Upper lobe of right lung (tissue), 1 donor: ENCODE measurements around the gene POU2F3. TPM values are rescaled to one million over a fixed set of nuclear protein-coding genes. Genes with fewer than 3 reads are reported as not detected.
A peak's percentile ranks its signal among the peaks of the same experiment; 100 is the strongest.

ENCODE experiments used
- ATAC-seq: fragments of 200-7000 bp; cut with Tn5 transposase; one replicate; pipeline ENCODE4 v1.9.1; 2020; ENCODE audit warnings: mild to moderate bottlenecking, moderate library complexity
- DNase-seq: peaks from one replicate; pipeline ENCODE4 v3.0.0-alpha.2; 2020
- H3K27ac ChIP-seq: fragments of 200-600 bp; one replicate; pipeline ENCODE4 v1.8.0; 2022
- H3K27me3 ChIP-seq: fragments of 200-600 bp; one replicate; pipeline ENCODE4 v1.8.0; 2022; ENCODE audit warnings: mild to moderate bottlenecking
- H3K36me3 ChIP-seq: fragments of 200-600 bp; one replicate; pipeline ENCODE4 v1.8.0; 2022
- H3K4me1 ChIP-seq: fragments of 200-600 bp; one replicate; pipeline ENCODE4 v1.8.0; 2022
- H3K4me3 ChIP-seq: fragments of 200-600 bp; one replicate; pipeline ENCODE4 v1.8.0; 2022; ENCODE audit warnings: mild to moderate bottlenecking
- H3K9me3 ChIP-seq: fragments of 200-600 bp; one replicate; pipeline ENCODE4 v1.8.0; 2022
- intact Hi-C: fragments of 100-400 bp; cut with DNase I; formaldehyde crosslinking; loops from one replicate; pipeline ENCODE4 v1.11.0; 2022
- total RNA-seq: library from RNA; stranded (reverse); fragmentation: NEBNext Ultra II Directional; extraction: Animal tissue kit (Norgen Biotek cat#: 25700); gene quantifications from one replicate; pipeline ENCODE4 v1.2.1, GENCODE V29; 2021
- TF ChIP-seq, protein P1 (sequence below): fragments of 200-600 bp; IDR thresholded peaks from one replicate; pipeline ENCODE4 v1.8.0; 2022; ENCODE audit warnings: antibody characterized with exemption
- donor health status: DM: no; HTN: yes; CAD: no; lungs with severe emphysema.

The POU2F3 gene
- total RNA-seq, 1 donor from 2014 or later, result 3.0 TPM

DNA sequence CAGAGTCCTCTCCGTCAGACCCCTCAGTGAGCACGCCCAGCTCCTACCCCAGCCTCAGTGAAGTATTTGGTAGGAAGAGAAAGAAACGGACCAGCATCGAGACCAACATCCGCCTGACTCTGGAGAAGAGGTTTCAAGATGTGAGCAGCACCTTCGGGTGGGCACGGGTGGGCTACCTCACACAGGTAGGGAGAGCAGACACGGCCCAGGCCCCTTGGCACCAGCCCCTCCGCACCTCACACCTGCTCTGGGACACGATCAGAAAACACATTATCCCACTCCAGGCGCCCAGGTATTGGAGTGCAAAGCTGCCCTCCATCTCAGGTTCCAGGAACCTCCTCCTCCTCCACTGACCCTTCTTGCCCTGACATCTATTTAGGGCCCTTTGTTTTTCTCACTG, 67.5 kb downstream of the POU2F3 start:
- no peak for DNase-seq

DNA sequence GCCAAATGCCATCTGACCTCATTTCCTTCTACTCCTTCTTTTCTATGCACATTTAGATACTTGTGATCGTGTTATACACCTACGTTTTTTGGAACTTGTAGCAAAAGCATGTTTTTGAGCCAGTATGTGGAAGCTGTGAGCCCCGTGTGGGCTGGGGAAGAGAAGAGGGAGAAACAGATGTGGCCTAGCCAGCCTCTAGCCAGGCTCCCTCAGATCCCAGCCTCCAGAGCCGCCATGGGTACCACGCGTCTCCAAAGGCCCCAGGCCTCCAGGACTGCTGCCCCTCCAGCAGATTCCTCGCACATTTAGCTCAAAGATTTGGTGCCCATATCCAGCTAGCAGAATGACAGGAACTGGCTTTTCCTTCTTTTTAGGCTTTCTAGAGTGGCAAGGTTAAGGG, 68.1 kb downstream of the POU2F3 start:
- DNase-seq (no peak), ATAC-seq (no peak)
- Histone ChIP-seq H3K4me3 (no peak overlapping the region), H3K27ac (no peak overlapping the region), H3K9me3 (no peaks in the 10 kb centered on the region), H3K4me1 (no peaks in the 10 kb centered on the region), H3K27me3 (no peaks in the 10 kb centered on the region), H3K36me3 (no peaks in the 10 kb centered on the region)
- TF ChIP-seq, protein P1, sequence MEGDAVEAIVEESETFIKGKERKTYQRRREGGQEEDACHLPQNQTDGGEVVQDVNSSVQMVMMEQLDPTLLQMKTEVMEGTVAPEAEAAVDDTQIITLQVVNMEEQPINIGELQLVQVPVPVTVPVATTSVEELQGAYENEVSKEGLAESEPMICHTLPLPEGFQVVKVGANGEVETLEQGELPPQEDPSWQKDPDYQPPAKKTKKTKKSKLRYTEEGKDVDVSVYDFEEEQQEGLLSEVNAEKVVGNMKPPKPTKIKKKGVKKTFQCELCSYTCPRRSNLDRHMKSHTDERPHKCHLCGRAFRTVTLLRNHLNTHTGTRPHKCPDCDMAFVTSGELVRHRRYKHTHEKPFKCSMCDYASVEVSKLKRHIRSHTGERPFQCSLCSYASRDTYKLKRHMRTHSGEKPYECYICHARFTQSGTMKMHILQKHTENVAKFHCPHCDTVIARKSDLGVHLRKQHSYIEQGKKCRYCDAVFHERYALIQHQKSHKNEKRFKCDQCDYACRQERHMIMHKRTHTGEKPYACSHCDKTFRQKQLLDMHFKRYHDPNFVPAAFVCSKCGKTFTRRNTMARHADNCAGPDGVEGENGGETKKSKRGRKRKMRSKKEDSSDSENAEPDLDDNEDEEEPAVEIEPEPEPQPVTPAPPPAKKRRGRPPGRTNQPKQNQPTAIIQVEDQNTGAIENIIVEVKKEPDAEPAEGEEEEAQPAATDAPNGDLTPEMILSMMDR, result no peak
- intact Hi-C loops, result loop anchor here (10.0 kb wide), 1 partner anchor 133 kb away; no protein-coding TSS in a partner anchor

More for the DNA sequence above, 67.5 kb downstream of the POU2F3 start:
- H3K4me1 ChIP-seq, result peaks cover 4% of the 10 kb centered on the region
- TF ChIP-seq, protein P1, result no peak
- no peaks in the 10 kb centered on the region for H3K36me3 ChIP-seq
- no peaks in the 10 kb centered on the region for H3K27me3 ChIP-seq
- no peak overlapping the region for H3K27ac ChIP-seq
- intact Hi-C loops, result loop anchor here (10.0 kb wide), 1 partner anchor 133 kb away; no protein-coding TSS in a partner anchor
- ATAC-seq, result no peak
- no peaks in the 10 kb centered on the region for H3K9me3 ChIP-seq
- no peak overlapping the region for H3K4me3 ChIP-seq

DNA sequence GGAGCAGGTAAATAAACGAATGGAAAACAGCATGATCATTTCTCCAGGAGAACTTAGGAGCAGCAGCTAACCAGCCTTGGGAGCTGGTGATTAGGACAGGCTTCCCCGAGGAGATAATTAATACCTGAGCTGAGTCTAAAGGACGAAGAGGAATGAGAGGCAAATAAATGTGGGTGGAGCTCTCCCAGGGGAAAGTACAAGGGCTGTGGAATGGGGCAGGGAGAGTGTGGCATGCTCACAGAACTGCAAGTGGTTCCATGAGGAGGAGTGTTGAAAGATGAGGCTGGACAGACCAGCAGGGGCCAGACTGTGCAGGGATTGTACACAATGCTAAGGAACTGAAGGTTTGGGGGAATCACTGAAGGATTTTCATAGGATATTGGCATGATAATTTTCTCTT, 70.9 kb downstream of the POU2F3 start:
- TF ChIP-seq, protein P1, result no peak
- H3K4me3 ChIP-seq, result no peak overlapping the region
- intact Hi-C loops, result no loop called here
- ATAC-seq (peak; percentile 67), DNase-seq (no peak)
- no peaks in the 10 kb centered on the region for H3K36me3 ChIP-seq
- no peaks in the 10 kb centered on the region for H3K9me3 ChIP-seq
- H3K27me3 ChIP-seq, result no peaks in the 10 kb centered on the region
- H3K27ac ChIP-seq, result no peak overlapping the region
- H3K4me1 ChIP-seq, result peaks cover 4% of the 10 kb centered on the region

DNA sequence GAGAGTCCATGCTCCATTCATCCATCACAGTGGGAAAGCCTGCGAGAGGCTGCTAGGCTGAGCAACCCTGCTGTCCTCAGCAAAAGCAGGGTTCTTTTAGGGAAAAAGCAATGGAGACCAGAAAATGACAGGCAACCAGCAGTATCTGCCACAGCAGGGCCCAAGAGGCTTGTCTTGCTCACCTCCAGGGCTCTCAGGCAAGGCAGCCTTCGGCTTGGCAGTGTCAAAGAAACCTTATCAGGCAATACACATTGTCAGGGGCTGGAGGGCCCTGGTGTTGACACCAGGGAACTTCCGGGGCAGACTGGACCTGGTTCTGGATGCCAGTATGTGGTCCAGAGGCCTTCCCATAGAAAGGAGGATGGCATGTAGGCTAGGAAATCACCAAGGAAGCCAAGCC, 74.9 kb downstream of the POU2F3 start:
- ATAC-seq (no peak), DNase-seq (no peak)
- Histone ChIP-seq H3K27me3 (no peaks in the 10 kb centered on the region), H3K4me3 (no peak overlapping the region), H3K27ac (no peak overlapping the region), H3K4me1 (peaks cover 17% of the 10 kb centered on the region), H3K9me3 (no peaks in the 10 kb centered on the region), H3K36me3 (no peaks in the 10 kb centered on the region)
- intact Hi-C loops, result no loop called here
- TF ChIP-seq, protein P1, result no peak

DNA sequence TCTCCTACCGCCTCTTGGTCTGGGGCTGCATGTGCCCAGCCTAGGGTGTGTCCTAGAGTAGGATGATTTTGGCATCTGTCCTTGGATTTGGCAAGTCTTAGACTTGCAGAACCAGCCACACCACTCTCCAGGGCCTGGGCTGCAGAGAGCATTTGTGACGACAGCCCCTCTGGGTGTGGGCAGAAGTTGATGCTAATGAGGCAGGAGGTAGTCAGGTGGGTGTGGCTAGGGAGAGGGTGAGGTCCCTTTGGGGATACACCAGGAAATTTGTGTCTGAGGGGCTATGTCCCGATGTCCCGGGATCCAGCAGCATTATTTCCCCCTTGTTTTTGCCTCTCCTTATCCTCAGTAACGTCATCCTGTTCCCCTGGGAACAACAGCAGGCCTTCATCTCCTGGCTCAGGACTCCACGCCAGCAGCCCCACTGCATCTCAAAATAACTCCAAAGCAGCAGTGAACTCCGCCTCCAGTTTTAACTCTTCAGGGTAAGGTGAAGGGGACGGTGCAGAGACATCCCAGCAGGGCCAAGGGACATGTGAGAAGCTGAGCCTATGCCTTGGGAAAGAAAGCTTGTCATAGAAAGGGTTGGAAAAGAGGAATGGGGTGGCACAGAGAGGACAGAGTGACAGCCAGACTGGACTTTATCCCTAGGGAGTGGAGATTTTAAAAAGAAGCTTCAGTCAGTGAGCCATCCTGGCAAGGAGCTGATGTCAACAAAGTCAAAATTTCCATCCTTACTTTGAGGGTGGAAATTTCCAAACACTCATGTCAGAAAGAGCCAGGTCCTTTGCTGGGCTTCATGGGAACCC, 77.1 kb downstream of the POU2F3 start:
- Histone ChIP-seq H3K4me3 (no peak overlapping the region), H3K4me1 (peaks cover 17% of the 10 kb centered on the region), H3K9me3 (no peaks in the 10 kb centered on the region), H3K27ac (peak overlapping the region; percentile 42), H3K27me3 (no peaks in the 10 kb centered on the region), H3K36me3 (no peaks in the 10 kb centered on the region)
- DNase-seq (peak; percentile 86), ATAC-seq (peak; percentile 91)
- intact Hi-C loops, result no loop called here
- TF ChIP-seq, protein P1, result no peak
